Cardiac atrium fibroblast (primary cell): ENCODE data around the gene CHRM2. TPM values are rescaled to one million over a fixed set of nuclear protein-coding genes. Genes with fewer than 3 reads are reported as not detected.

Source experiments
- total RNA-seq: library from RNA; depleted of rRNA; stranded (reverse); fragments of >200 nt; gene quantifications from 2 replicates; pipeline ENCODE4 v1.2.3, GENCODE V29; 2015

CHRM2 gene
- not detected in 2 replicates for total RNA-seq

DNA sequence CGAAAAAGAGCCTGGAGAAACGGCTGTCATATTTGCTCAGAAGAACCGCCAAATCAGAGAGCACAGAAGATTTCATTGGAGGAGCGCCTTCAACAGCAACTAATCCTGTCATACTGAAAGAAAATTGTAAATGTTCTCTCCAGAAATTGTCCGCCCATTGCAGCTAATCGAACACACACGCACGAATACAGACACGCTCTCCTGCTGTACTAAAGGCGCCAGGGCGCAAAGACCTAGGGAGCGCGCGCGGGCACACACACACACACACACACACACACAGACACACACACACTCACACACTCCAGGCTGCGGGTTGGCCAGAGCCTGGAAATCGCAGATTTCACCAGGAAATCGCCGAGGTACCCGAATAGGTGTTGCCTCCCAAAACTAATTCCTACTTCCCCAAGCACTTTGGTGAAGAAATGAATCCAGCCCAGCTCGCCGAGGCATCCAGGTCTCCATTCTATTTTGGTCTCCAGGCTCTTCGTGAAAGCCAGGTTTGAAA lies at the start of gene CHRM2:
CHRM2 (plus strand) TSS at position 157 of the 505 bp plus-strand sequence. CDS start 146,214 bp downstream, outside the sequence.

